Upper lobe of left lung (tissue), 4 donors: ENCODE results near the gene EFCAB8.

Experiments used
- CTCF ChIP-seq, 6 experiments: fragments of 450-650 bp in 4 of 6; fragments of 200-600 bp in 2 of 6; sonication (generic) in 2 of 6; IDR thresholded peaks; one replicate each; pipeline ENCODE4 v1.5.1; 2016 to 2019; ENCODE audit warnings: antibody characterized with exemption in 6 of 6
- POLR2A ChIP-seq, 4 donors: fragments of 450-650 bp; IDR thresholded peaks; one replicate each; pipeline ENCODE4 v1.5.1; 2016 to 2017; ENCODE audit warnings: antibody characterized with exemption in 4 of 4, mild to moderate bottlenecking in 2 of 4
- POLR2AphosphoS5 ChIP-seq, 2 donors: sonication (generic); formaldehyde crosslinking; IDR thresholded peaks; one replicate each; pipeline ENCODE4 v1.5.1; 2017; ENCODE audit warnings: antibody characterized with exemption in 2 of 2

- TF ChIP-seq POLR2A (IDR thresholded peaks at IDR 0.05) (no peak), CTCF (IDR thresholded peaks at IDR 0.05) (no peak), POLR2AphosphoS5 (IDR thresholded peaks at IDR 0.05) (no peak)
Measured at GRCh38 chr20:33008336-33009213, 149.9 kb downstream of the EFCAB8 start.
